GM18868 (cell line): ENCODE results near the gene ASPSCR1.

Experiments used
- ATAC-seq: cut with Tn5 transposase; IDR thresholded peaks from one replicate; pipeline ENCODE4 v1.9.1; 2021; ENCODE audit warnings: mild to moderate bottlenecking, moderate library complexity; ENCODE audit not compliant: unreplicated experiment

ASPSCR1 gene

DNA sequence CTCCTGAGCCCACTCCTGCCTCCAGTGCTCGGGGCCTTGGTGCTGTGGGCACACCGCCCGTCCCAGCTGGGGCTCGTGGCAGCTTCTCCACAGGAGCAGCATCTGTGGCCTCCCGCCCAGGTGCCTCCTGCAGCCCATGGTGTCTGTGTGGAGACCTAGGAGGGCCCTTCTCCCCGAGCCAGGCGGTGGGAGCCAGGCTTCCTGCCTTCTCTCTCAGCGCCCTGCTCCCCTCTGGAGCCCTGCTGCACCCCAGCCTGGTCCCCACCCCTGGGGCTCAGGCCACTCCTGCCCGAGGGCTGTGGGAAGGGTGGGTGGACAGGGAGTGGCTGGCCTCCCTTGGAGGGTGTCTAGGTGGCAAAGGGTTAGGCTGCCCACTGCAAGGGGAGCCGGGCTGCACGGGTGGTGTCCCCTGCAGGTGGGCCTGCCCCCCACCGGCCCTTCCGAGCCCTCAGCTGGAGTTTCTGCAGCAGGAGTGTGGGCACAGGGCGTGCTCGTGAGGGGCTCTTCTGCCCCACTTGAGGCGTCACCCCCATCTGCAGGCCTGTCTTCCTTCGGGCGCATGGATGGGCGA is 34.3 kb downstream of the ASPSCR1 start:
- no peak for ATAC-seq

DNA sequence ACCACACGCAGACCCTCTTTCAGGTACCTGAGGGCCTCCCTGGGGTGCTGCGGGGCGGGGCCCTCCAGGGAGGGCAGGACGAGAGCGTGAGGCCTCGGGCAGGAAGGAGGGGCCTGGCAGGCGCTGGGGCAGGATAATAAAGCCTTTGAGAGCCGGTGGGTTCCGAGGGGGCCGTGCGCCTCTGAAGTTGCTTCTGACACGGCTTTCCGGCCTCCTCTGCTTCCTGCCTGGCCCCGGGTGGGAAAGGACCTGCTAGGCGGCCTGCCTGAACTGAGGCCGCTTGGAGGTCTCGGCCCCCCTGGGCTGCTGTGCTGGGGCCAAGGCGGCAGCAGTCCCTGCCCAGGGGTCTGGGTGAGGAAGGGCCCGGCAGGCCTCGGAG is 34.8 kb downstream of the ASPSCR1 start:
- ATAC-seq: no peak

- no peak for ATAC-seq
These were observed 35.3 kb downstream of the ASPSCR1 start for GRCh38 chr17:82012640-82013295.

- no peak for ATAC-seq
These were observed 35.9 kb downstream of the ASPSCR1 start for GRCh38 chr17:82013341-82013740.

- ATAC-seq: no peak
These were observed 36.4 kb downstream of the ASPSCR1 start for GRCh38 chr17:82013772-82014321.

DNA sequence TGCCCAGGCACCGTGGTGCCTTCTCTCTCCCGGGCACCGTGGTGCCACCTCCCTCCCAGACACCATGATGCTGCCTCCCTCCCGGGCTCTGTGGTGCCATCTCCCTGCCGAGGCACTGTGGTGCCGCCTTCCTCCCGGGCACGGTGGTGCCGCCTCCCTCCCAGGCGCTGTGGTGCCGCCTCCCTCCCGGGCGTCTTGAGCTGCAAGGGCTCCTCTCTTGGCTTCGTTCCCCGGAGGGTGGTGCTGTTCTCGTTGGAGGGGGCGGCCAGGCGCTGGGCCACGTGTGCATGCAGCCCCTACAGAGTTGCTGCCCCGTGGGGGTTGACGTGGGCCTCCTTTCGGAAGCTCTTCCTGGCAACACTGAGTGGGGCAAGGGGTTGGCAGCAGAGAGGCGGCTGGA is 37.0 kb downstream of the ASPSCR1 start:
- ATAC-seq: no peak

GRCh38 chr17:82014971-82015310 is 37.5 kb downstream of the ASPSCR1 start:
- no peak for ATAC-seq

DNA sequence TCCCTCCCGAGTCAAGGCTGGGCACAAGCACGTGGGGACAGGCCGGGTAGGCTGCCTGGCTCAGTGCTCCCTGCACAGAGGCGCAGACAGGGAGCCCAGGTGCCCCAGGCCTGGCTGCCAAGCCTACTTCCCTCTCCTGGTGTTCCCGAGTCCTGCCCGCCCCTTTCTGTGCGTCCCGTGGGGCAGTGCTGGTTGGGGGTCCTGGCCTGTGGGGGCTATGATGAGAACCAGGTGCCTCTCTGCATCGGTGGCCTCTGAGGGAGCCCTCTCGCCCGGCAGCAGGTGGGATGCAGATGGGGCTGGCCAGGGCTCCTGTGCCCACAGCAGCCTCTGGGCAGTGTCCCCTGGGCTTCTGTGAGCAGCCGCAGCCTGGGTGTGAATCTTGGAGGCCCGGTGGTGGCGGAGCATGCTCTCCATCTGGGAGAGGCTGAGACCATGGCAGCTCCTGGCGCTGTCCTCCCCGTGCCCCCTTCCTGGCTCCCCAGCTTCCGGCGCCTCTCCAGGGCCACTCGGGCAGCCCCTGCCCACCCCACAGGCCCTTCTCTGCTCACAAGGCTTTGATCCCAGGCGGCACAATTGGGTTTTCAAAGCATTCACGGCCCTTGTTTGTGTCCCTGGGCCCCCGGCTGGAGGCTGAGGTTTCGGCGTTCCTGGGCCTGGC is 38.0 kb downstream of the ASPSCR1 start:
- no peak for ATAC-seq

- ATAC-seq: no peak
These were observed 38.8 kb downstream of the ASPSCR1 start for GRCh38 chr17:82016061-82016874.

DNA sequence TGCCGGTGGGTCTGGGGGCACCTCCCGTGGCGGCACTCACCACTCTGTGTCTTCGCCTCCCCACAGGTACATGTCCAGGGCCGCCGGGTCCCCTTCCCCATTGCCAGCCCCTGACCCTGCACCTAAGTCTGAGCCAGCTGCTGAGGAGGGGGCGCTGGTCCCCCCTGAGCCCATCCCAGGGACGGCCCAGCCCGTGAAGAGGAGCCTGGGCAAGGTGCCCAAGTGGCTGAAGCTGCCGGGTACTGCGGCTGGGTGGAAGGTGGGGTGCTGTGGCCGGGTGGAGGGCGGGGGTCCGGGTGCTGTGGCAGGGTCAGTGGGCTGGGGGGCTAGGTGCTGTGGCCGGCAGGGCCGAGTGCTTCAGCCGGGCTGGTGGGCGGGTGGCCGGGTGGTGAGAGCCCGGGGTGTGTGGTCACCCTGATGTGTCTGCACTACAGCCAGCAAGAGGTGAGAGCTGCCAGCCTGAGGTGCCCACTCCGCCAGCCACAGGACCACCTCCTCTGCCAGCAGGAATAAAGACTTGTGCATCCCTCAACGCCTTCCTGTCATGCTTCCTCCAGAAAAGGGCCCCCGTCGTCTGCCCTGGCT is 39.5 kb downstream of the ASPSCR1 start:
- no peak for ATAC-seq

GRCh38 chr17:82017612-82018151 is 40.3 kb downstream of the ASPSCR1 start:
- ATAC-seq: no peak

DNA sequence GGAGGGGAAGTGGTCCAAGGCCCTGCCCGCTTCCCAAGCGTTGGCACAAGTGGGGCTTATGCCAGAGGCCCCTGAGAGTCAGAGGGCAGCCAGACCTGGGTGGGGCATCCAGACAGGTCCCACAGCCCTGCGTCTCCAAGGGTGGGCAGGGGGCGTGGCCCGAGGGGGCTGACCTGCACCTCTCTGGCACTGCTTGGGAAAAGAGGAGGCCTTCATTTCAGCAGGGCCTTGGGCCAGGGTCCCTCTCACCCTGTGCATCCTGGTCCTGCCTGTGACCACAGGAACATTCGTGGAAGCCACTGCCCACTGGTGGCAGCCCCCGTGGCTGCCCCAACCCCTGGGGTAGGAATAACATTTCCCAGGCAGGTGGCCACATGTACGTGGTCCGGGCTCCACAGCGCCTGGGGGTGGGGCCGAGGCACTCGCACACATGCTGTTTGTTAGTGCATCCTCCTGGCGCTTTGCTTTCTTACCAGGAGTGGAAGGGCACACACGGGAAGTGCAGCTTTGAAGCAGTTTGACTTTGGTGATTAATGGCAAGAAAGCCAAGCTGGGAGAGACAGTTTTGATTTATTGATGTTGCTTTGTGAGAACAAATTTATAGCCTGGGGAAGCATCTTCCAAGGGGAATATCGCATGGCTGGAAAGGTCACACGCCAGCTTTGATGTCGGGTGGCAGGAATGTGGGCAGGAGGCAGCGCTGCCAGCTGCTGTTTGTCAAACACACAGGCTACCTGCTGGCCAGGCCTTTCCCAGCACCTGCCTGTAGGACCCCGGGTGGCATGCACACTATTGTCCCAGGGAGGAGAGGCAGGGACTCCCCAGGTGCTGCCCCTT is 40.9 kb downstream of the ASPSCR1 start:
- no peak for ATAC-seq

DNA sequence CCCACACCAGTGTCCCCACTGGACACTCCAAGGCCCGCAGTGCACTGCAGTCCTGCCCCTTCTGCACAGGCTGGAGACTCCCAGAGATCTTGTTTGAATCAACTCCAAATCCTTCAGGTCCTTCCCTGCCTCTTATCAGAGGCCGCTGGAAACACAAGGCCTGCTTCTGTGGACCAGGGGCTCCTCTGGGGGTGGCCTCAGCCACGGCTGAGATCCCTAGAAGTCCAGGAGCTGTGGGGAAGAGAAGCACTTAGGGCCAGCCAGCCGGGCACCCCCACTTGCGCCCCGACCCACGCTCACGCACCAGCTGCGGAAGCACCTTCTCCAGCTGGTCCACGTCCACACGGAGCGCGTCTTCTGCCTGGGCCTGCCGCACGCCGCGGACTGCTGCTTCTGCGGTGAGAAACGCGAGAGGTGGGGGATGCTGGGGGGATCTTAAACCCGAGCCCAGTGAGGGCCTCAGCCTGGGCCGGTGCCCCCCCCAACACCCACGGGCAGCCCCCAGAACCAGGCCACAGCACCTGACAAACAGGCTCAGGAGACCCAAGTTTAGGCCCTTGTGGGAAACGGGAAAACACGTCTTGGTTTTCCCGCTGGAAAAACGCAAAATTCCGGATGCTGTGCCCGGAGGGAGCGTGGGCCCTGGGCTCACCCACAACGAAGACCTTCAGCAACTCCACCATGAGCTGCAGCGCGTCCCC is 41.7 kb downstream of the ASPSCR1 start:
- ATAC-seq: no peak

- ATAC-seq: no peak
These were observed 42.5 kb downstream of the ASPSCR1 start for GRCh38 chr17:82019690-82020571.

- no peak for ATAC-seq
These were observed 43.2 kb downstream of the ASPSCR1 start for GRCh38 chr17:82020572-82021106.

GRCh38 chr17:82021107-82021899 is 43.9 kb downstream of the ASPSCR1 start:
- no peak for ATAC-seq

- no peak for ATAC-seq
These were observed 44.5 kb downstream of the ASPSCR1 start for GRCh38 chr17:82021900-82022309.
